AG09319 (cell line): ENCODE measurements around the gene SLC38A5.
A peak's percentile ranks its signal among the peaks of the same experiment; 100 is the strongest.

ENCODE experiments used
- DNase-seq: peaks from one replicate; pipeline ENCODE4 v3.0.0-alpha.2; 2010; ENCODE audit warnings: low read depth; ENCODE audit errors: extremely low read depth
- TF ChIP-seq, protein P1 (sequence below): IDR thresholded peaks from 2 replicates; pipeline ENCODE4 v1.5.1; 2011; ENCODE audit warnings: low read depth, mild to moderate bottlenecking, inconsistent platforms, low read length, moderate library complexity

SLC38A5 gene

DNA sequence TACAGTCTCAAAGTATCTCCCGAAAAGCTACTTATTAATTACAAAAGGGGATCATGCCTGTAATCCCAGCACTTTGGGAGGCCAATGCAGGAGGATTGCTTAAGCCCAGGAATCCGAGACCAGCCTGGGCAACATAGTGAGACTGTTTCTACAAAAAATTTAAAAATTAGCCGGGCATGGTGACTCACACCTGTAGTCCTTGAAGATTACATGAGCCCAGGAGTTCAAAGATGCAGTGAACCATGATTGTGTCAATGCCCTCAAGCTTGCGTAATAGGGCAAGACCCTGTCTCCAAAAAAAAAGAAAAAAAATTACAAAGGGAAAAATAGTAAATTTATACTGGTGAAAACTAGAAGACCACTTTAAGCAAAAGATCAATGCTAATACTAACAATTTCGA lies 35.4 kb upstream of the SLC38A5 start:
- DNase-seq: no peak
- TF ChIP-seq, protein P1, sequence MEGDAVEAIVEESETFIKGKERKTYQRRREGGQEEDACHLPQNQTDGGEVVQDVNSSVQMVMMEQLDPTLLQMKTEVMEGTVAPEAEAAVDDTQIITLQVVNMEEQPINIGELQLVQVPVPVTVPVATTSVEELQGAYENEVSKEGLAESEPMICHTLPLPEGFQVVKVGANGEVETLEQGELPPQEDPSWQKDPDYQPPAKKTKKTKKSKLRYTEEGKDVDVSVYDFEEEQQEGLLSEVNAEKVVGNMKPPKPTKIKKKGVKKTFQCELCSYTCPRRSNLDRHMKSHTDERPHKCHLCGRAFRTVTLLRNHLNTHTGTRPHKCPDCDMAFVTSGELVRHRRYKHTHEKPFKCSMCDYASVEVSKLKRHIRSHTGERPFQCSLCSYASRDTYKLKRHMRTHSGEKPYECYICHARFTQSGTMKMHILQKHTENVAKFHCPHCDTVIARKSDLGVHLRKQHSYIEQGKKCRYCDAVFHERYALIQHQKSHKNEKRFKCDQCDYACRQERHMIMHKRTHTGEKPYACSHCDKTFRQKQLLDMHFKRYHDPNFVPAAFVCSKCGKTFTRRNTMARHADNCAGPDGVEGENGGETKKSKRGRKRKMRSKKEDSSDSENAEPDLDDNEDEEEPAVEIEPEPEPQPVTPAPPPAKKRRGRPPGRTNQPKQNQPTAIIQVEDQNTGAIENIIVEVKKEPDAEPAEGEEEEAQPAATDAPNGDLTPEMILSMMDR: no peak

DNA sequence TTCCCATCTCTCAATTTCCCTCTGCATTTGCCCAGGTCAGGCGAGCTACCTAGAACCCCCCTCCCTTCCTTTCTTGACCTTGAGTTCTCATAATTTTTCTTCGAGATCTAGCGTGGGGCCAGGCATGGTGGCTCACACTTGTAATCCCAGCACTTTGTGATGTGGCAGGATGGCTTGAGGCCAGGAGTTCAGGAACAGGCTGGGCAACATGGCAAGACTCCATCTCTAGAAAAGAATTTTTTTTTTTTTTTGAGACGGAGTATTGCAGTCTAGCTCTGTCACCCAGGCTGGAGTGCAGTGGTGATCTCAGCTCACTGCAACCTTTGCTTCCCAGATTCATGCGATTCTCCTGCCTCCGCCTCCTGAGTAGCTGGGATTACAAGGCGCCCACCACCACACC lies 34.2 kb upstream of the SLC38A5 start:
- DNase-seq: no peak
- TF ChIP-seq, protein P1: no peak

DNA sequence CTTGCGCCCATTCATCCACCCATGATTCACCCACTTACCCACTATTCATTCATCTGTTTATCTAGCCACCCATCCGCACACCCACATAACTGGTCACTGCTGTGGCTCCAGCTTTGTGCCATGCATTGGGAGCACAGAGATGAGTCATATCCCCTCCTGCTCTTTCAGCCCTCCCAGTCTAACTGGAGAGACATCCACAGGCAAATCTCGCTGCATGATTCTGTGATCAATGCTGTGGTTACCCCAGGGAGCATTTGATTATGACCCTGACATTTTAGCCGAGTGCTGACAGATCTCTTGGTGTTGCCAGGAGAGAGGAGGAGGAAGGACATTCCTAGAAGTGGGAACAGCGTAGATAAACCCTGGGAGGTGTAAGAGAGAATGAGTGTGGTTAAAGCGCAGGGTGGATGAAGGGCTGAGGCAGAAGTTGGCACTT lies 28.3 kb upstream of the SLC38A5 start:
- TF ChIP-seq, protein P1: no peak
- DNase-seq: no peak

DNA sequence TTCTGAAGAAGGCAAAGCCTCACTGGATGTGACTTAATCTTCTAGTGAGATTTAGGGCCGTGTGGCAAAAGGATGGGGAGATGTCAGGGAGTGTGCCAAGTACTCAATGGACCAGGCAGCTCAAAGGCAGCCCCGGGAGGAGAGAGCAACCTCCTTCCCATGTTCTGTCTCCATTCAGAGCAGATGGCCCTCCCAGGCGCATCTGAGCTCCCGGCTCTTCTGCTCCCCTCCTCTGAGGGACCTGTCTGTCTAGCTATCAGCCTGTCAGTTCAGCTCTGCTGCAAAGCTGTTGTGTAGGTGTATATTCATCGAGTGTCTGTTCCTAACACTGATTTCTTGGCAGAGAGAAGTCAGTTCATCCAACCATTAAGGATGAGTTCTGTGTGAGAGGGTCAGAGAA lies 27.8 kb upstream of the SLC38A5 start:
- DNase-seq: no peak
- TF ChIP-seq, protein P1: no peak

DNA sequence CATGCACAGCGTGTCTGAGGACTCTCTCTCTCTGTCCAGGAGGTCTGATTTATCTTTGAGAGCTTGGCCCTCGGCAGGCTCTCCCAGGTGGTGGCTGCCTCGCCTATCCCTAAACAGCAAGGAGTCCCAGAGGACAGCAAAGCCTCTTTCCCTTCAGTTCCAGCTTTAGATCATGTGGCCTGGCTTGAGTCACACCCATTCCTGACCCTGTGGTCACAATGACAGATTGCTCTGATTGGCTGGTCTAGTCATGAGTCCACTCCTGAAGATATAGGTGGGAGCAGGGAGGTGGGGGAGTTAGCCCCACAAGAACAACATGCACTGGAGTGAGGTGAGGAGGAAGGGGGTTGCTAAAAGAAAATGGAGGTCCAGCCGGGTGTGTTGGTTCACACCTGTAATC lies 26.6 kb upstream of the SLC38A5 start:
- no peak for DNase-seq
- TF ChIP-seq, protein P1: no peak

DNA sequence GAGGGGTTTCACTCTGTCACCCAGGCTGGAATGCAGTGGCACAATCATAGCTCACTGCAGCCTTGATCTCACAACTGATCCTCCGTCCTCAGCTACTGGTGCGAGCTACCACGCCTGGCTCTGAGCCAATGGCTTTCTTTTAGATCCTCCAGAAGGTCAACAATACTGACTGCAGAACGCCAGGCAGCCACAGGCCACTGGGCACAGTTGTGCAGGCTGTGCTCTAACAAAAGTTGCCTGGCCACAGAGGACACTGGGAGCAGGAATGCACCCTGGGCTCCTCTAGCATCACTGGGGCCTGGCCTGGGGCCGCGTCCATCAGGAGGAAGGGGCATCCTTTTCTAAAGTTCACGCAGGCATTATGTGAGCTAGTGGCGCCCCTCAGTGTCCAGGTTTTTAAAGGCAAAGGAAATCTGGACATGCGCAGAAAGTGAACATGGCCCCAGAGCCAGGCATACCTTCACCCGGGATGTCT lies 23.9 kb upstream of the SLC38A5 start:
- TF ChIP-seq, protein P1: peak; percentile 32
- DNase-seq: no peak

DNA sequence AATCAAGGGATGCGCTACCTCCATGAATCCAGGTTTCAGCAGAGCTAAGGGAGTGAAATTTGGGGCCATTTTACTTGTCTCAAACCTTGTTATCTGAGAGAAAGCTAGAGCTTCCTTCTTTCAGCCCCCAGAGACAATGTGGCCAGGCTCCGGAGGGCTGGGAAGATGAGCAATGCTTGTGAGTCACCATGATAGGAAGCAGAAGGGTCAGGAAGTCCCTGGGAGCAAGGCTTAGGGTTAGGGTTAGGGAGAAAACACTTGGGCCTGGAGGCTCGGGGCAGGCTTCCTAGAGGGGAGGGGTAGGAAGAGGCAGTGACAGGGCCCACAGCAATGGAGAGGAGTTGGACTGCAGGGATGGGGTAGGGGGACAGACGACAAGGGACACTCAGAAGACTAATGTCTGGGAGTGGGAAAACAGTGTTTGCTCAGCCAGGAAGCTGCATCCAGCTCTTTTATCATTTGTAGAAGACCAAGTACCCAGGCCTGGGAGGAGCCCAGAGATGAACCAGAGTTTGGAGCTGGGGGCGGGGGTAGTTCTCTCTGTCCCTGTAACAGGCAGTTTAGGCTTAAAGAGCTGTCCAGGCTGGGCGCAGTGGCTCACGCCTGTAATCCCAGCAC lies 22.3 kb upstream of the SLC38A5 start:
- TF ChIP-seq, protein P1: no peak
- DNase-seq: no peak
